K562 (cell line): Measurements from ENCODE around the gene ZNF800. TPM values are rescaled to one million over a fixed set of nuclear protein-coding genes. Genes with fewer than 3 reads are reported as not detected.

Experiments
- CBFA2T2 ChIP-seq: fragments of 450-650 bp; conservative IDR thresholded peaks from 2 replicates; pipeline ENCODE4 v1.6.1; 2017; ENCODE audit warnings: mild to moderate bottlenecking
- CREBBP ChIP-seq: IDR thresholded peaks from one replicate; pipeline ENCODE4 v1.6.1; 2012; ENCODE audit warnings: low read depth, mild to moderate bottlenecking, control low read depth, inconsistent platforms, low read length
- JUNB ChIP-seq: fragments of 450-650 bp; formaldehyde crosslinking; conservative IDR thresholded peaks from 2 replicates; pipeline ENCODE4 v1.4.0; 2020; ENCODE audit warnings: mild to moderate bottlenecking
- KDM5B ChIP-seq: fragments of 200-600 bp; sonication (generic); IDR thresholded peaks from 2 replicates; pipeline ENCODE4 v1.6.1; 2012; ENCODE audit warnings: low read depth, mild to moderate bottlenecking, moderate library complexity, low read length, control low read depth, inconsistent platforms; ENCODE audit not compliant: insufficient replicate concordance
- LARP7 ChIP-seq: fragments of 450-650 bp; IDR thresholded peaks from 2 replicates; pipeline ENCODE4 v1.6.1; 2016
- POLR2H ChIP-seq: IDR thresholded peaks from 2 replicates; pipeline ENCODE4 v1.6.1; 2016; ENCODE audit warnings: missing genetic modification characterization, low read depth, mild to moderate bottlenecking, control low read depth, missing compliant biosample characterization, moderate library complexity
- POLR3G ChIP-seq: IDR thresholded peaks from 2 replicates; pipeline ENCODE4 v1.6.1; 2011; ENCODE audit not compliant: insufficient read length, insufficient replicate concordance; ENCODE audit errors: extremely low read depth
- RBFOX2 ChIP-seq: fragments of 200-400 bp; formaldehyde crosslinking; IDR thresholded peaks from 2 replicates; pipeline ENCODE4 v1.6.1; 2017; ENCODE audit warnings: low read depth, mild to moderate bottlenecking, low read length, moderate library complexity
- SMAD1 ChIP-seq: fragments of 150-350 bp; IDR thresholded peaks from 2 replicates; pipeline ENCODE4 v1.6.1; 2014; ENCODE audit warnings: low read length, low read depth; ENCODE audit not compliant: partially characterized antibody
- SPI1 ChIP-seq: IDR thresholded peaks from 2 replicates; pipeline ENCODE4 v1.6.1; 2011; ENCODE audit warnings: low read depth, low read length, control low read depth, borderline replicate concordance
- U2AF1 ChIP-seq: fragments of 200-400 bp; formaldehyde crosslinking; optimal IDR thresholded peaks from 2 replicates; pipeline ENCODE3; 2017; ENCODE audit warnings: mild to moderate bottlenecking, low read depth, low read length, moderate library complexity
- ZNF174 ChIP-seq: fragments of 250-450 bp; sonication (Bioruptor Pico); IDR thresholded peaks from 2 replicates; pipeline ENCODE4 v1.4.0; 2020; ENCODE audit warnings: mild to moderate bottlenecking
- ZNF224 ChIP-seq: sonication (generic); formaldehyde crosslinking; IDR thresholded peaks from 2 replicates; pipeline ENCODE4 v1.8.0; 2022; ENCODE audit warnings: mild to moderate bottlenecking, missing genetic modification reagents
- ZNF431 ChIP-seq: sonication (generic); formaldehyde crosslinking; IDR thresholded peaks from 2 replicates; pipeline ENCODE4 v1.8.0; 2022; ENCODE audit warnings: mild to moderate bottlenecking, missing genetic modification reagents
- ZNF644 ChIP-seq: fragments of 200-800 bp; sonication (Bioruptor generic); IDR thresholded peaks from 2 replicates; pipeline ENCODE4 v1.6.1; 2016; ENCODE audit warnings: low read depth, missing genetic modification characterization, missing compliant biosample characterization
- polyA plus RNA-seq, 8 experiments: library from polyadenylated mRNA; depleted of rRNA in 4 of 8; stranded (reverse) in 5 of 8; unstranded in 3 of 8; fragments of >200 nt; fragmentation: Nextera tagmentation in 2 of 8; fragmentation: Illumina TruSeq in 1 of 8; extraction: Ambion mirVana in 2 of 8; extraction: Trizol in 1 of 8; gene quantifications; 2 replicates each; pipeline versions ENCODE4 v1.2.1 to v1.2.3, GENCODE V29; 2011 to 2014; ENCODE audit warnings: inconsistent platforms in 1 of 8, missing spikeins in 1 of 8
- total RNA-seq, 7 experiments: library from RNA; depleted of rRNA in 6 of 7; stranded (reverse); fragments of >200 nt in 6 of 7; fragmentation: Illumina TruSeq in 2 of 7; extraction: Trizol in 2 of 7; gene quantifications; 2 replicates each; pipeline versions ENCODE4 v1.2.1 to v1.2.3, GENCODE V29; 2011 to 2021; ENCODE audit warnings: low replicate concordance in 1 of 7
- TF ChIP-seq, protein P1 (sequence below): fragments of 450-650 bp; IDR thresholded peaks from one replicate; pipeline ENCODE4 v1.6.1; 2018; ENCODE audit warnings: mild to moderate bottlenecking, moderate library complexity; ENCODE audit not compliant: partially characterized antibody
- TF ChIP-seq, protein P2 (sequence below), 2 experiments: IDR thresholded peaks in 1 of 2; conservative IDR thresholded peaks in 1 of 2; 2 replicates each; pipeline ENCODE4 v1.6.1; 2016; ENCODE audit warnings: low read depth in 2 of 2, mild to moderate bottlenecking in 1 of 2, missing compliant biosample characterization in 1 of 2, missing genetic modification characterization in 1 of 2, moderate library complexity in 1 of 2
- TF ChIP-seq, protein P3 (sequence below): fragments of 450-650 bp; IDR thresholded peaks from 2 replicates; pipeline ENCODE4 v1.6.1; 2017; ENCODE audit warnings: antibody characterized with exemption
- TF ChIP-seq, protein P4 (sequence below), 3 experiments: IDR thresholded peaks in 2 of 3; conservative IDR thresholded peaks in 1 of 3; 2 replicates each; pipeline ENCODE4 v1.5.1; 2011 to 2012; ENCODE audit warnings: low read length in 3 of 3, mild to moderate bottlenecking in 3 of 3, control low read depth in 2 of 3, improper control_type of control experiment in 1 of 3, inconsistent platforms in 1 of 3, low read depth in 1 of 3, mixed read lengths in 1 of 3, moderate library complexity in 1 of 3; ENCODE audit not compliant: insufficient read depth in 2 of 3

Gene ZNF800
- total and polyA plus RNA-seq, 9 of the 15 experiments (the other 6 are each of a cell fraction or from before 2014, with no cell fraction given) = 7.5 to 58.3 (median 33.4) TPM

DNA sequence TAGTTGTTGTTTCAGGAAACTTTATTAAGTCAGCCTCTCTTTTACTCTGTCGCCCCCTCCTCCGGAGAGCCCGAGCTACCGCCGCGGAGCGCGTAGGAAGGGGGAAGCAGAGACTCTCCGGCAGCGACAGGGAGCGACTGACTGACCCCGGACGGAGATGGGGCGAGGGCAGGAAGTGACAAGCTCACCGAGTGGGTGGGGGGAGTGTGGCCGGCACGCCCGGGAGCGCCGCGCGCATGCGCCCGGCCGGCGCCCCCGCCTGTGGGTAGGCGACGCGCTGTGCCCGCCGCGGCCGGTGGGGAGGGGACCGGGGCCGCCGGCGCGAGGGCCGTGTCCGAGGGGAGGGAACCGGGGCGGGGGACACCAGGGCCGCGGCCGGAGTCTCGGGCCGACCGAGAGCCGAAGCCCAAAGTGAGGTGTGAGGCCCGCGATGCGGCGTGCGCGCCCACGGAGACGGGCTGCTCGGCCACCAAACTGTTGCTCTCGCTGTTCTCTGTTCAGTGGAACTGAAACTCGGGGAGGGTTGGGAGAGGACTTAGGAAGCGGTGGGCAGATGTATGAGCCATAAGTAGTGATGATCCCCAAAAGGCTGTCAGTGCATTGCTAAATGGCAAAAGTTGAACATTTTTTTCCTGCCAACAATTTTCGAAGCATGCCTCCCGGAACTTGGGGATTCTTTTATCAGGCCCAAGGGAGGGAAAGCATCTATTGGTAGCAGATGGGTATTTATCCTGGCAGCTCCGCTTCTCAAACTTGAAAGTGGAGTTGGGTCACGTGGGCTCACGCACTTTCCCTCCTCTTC lies at the start of gene ZNF800 (continued):
- TF ChIP-seq, protein P1, sequence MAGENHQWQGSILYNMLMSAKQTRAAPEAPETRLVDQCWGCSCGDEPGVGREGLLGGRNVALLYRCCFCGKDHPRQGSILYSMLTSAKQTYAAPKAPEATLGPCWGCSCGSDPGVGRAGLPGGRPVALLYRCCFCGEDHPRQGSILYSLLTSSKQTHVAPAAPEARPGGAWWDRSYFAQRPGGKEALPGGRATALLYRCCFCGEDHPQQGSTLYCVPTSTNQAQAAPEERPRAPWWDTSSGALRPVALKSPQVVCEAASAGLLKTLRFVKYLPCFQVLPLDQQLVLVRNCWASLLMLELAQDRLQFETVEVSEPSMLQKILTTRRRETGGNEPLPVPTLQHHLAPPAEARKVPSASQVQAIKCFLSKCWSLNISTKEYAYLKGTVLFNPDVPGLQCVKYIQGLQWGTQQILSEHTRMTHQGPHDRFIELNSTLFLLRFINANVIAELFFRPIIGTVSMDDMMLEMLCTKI = no peak
- no peak for TF ChIP-seq LARP7
- TF ChIP-seq SPI1 = peak; percentile 76
- TF ChIP-seq RBFOX2 = peak; percentile 94
- no peak for TF ChIP-seq CREBBP
- TF ChIP-seq CBFA2T2 = no peak
- TF ChIP-seq, protein P2, sequence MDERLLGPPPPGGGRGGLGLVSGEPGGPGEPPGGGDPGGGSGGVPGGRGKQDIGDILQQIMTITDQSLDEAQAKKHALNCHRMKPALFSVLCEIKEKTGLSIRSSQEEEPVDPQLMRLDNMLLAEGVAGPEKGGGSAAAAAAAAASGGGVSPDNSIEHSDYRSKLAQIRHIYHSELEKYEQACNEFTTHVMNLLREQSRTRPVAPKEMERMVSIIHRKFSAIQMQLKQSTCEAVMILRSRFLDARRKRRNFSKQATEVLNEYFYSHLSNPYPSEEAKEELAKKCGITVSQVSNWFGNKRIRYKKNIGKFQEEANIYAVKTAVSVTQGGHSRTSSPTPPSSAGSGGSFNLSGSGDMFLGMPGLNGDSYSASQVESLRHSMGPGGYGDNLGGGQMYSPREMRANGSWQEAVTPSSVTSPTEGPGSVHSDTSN (CRISPR knock-in tag; IDR thresholded peaks at IDR 0.05; ENCODE audit: low read depth) = no peak
- TF ChIP-seq, protein P2 (tag; conservative IDR thresholded peaks at IDR 0.05; ENCODE audit: low read depth) = no peak
- TF ChIP-seq ZNF224 = no peak
- TF ChIP-seq ZNF174 (CRISPR knock-in tag) = no peak
- no peak for TF ChIP-seq POLR3G
- peak; percentile 98 for TF ChIP-seq KDM5B
- no peak for TF ChIP-seq ZNF431
- no peak for TF ChIP-seq JUNB (CRISPR knock-in tag)
- TF ChIP-seq ZNF644 (tag) = no peak; the same call in 1 of the 2 replicates
- peak; percentile 92 for TF ChIP-seq POLR2H (tag)
- no peak for TF ChIP-seq U2AF1
- peak; percentile 90 for TF ChIP-seq SMAD1
- TF ChIP-seq, protein P3, sequence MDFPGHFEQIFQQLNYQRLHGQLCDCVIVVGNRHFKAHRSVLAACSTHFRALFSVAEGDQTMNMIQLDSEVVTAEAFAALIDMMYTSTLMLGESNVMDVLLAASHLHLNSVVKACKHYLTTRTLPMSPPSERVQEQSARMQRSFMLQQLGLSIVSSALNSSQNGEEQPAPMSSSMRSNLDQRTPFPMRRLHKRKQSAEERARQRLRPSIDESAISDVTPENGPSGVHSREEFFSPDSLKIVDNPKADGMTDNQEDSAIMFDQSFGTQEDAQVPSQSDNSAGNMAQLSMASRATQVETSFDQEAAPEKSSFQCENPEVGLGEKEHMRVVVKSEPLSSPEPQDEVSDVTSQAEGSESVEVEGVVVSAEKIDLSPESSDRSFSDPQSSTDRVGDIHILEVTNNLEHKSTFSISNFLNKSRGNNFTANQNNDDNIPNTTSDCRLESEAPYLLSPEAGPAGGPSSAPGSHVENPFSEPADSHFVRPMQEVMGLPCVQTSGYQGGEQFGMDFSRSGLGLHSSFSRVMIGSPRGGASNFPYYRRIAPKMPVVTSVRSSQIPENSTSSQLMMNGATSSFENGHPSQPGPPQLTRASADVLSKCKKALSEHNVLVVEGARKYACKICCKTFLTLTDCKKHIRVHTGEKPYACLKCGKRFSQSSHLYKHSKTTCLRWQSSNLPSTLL = no peak
- TF ChIP-seq, protein P4, sequence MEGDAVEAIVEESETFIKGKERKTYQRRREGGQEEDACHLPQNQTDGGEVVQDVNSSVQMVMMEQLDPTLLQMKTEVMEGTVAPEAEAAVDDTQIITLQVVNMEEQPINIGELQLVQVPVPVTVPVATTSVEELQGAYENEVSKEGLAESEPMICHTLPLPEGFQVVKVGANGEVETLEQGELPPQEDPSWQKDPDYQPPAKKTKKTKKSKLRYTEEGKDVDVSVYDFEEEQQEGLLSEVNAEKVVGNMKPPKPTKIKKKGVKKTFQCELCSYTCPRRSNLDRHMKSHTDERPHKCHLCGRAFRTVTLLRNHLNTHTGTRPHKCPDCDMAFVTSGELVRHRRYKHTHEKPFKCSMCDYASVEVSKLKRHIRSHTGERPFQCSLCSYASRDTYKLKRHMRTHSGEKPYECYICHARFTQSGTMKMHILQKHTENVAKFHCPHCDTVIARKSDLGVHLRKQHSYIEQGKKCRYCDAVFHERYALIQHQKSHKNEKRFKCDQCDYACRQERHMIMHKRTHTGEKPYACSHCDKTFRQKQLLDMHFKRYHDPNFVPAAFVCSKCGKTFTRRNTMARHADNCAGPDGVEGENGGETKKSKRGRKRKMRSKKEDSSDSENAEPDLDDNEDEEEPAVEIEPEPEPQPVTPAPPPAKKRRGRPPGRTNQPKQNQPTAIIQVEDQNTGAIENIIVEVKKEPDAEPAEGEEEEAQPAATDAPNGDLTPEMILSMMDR (IDR thresholded peaks at IDR 0.05 in 2 of 3, conservative IDR thresholded peaks at IDR 0.05 in 1 of 3; ENCODE audit: insufficient read depth in 2 of 3, low read depth in 1 of 3, low read length in 3 of 3) = 0 out of 6 replicates have a peak, but pooled peaks of 1 of the 3 experiments have one; percentile 3
